Breast epithelium (tissue), 3 donors: Measurements from ENCODE around the gene PRDM2.

Source experiments
- POLR2AphosphoS5 ChIP-seq, 3 donors: sonication (generic); formaldehyde crosslinking; IDR thresholded peaks; one replicate each; pipeline ENCODE4 v1.6.1; 2017; ENCODE audit warnings: antibody characterized with exemption in 3 of 3
- TF ChIP-seq, protein P1 (sequence below), 3 donors: fragments of 450-650 bp; IDR thresholded peaks; one replicate each; pipeline ENCODE4 v1.5.1; 2016 to 2017; ENCODE audit warnings: antibody characterized with exemption in 3 of 3, mild to moderate bottlenecking in 3 of 3, moderate library complexity in 3 of 3

GRCh38 chr1:13682444-13682843 lies 17.5 kb upstream of the PRDM2 start:
- TF ChIP-seq, protein P1, sequence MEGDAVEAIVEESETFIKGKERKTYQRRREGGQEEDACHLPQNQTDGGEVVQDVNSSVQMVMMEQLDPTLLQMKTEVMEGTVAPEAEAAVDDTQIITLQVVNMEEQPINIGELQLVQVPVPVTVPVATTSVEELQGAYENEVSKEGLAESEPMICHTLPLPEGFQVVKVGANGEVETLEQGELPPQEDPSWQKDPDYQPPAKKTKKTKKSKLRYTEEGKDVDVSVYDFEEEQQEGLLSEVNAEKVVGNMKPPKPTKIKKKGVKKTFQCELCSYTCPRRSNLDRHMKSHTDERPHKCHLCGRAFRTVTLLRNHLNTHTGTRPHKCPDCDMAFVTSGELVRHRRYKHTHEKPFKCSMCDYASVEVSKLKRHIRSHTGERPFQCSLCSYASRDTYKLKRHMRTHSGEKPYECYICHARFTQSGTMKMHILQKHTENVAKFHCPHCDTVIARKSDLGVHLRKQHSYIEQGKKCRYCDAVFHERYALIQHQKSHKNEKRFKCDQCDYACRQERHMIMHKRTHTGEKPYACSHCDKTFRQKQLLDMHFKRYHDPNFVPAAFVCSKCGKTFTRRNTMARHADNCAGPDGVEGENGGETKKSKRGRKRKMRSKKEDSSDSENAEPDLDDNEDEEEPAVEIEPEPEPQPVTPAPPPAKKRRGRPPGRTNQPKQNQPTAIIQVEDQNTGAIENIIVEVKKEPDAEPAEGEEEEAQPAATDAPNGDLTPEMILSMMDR (IDR thresholded peaks at IDR 0.05): no peak
- TF ChIP-seq POLR2AphosphoS5 (IDR thresholded peaks at IDR 0.05): no peak
